Measurements from ENCODE around the gene NAV3.

NAV3 gene

DNA sequence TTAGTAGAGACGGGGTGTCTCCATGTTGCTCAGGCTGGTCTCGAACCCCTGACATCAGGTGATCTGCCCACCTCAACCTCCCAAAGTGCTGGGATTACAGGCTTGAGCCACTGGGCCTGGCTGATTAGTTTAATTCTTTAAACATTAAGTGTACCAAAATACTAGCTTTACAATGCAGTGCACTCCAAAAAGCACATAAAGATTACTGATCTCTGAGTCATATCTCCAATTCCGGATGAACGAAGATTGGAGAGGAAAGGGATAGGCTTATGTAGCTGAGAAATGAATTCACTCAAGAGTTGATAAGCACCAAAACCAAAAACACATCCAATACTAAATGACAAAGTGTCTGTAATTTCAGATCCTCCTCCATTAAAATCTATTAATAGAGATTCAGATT lies 15.1 kb downstream of the NAV3 start:
- H3K9ac ChIP-seq (ENCODE audit: low read length), result no peak overlapping the region
- no peaks in the 10 kb centered on the region for H3K36me3 ChIP-seq (ENCODE audit: insufficient read depth, low read length)
- H3K4me3 ChIP-seq (ENCODE audit: low read depth in 1 of 2, low read length in 2 of 2), result no peak overlapping the region
- H3K27ac ChIP-seq (ENCODE audit: low read depth, low read length), result no peak overlapping the region
- no peaks in the 10 kb centered on the region for H3K9me3 ChIP-seq (ENCODE audit: low read length)
- no peaks in the 10 kb centered on the region for H3K27me3 ChIP-seq (ENCODE audit: control insufficient read depth in 1 of 2, insufficient read depth in 2 of 2, low read length in 2 of 2)
- peaks cover 10% of the 10 kb centered on the region for H3K4me1 ChIP-seq (ENCODE audit: insufficient read depth, low read length)

DNA sequence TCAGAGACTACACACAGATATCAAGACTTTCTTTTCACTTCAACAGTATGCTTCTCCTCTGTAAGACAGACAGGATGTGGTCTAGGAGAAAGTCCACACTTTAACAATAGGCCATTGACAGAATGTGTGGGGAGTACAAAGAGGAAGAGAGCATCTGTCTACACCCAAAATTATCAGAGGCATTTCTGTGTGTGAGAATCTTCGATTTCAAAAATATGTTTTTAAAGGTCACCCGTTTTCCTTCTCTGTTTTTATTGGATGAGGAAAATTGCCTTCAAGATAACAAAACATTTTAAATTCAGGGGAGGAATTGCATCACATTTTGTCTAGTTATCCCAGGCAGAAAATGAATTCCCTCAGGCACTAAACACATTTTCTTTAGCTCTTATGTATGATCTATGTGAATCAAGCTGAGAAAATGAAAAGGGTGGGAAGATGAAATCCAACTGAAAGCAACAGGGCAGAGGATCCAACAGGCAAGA lies 16.4 kb downstream of the NAV3 start:
- no peak overlapping the region for H3K4me3 ChIP-seq (ENCODE audit: low read depth in 1 of 2, low read length in 2 of 2)
- no peaks in the 10 kb centered on the region for H3K9me3 ChIP-seq (ENCODE audit: low read length)
- H3K27me3 ChIP-seq (ENCODE audit: control insufficient read depth in 1 of 2, insufficient read depth in 2 of 2, low read length in 2 of 2), result no peaks in the 10 kb centered on the region
- no peak overlapping the region for H3K27ac ChIP-seq (ENCODE audit: low read depth, low read length)
- H3K4me1 ChIP-seq (ENCODE audit: insufficient read depth, low read length), result peaks cover 10% of the 10 kb centered on the region
- H3K9ac ChIP-seq (ENCODE audit: low read length), result no peak overlapping the region
- H3K36me3 ChIP-seq (ENCODE audit: insufficient read depth, low read length), result no peaks in the 10 kb centered on the region

DNA sequence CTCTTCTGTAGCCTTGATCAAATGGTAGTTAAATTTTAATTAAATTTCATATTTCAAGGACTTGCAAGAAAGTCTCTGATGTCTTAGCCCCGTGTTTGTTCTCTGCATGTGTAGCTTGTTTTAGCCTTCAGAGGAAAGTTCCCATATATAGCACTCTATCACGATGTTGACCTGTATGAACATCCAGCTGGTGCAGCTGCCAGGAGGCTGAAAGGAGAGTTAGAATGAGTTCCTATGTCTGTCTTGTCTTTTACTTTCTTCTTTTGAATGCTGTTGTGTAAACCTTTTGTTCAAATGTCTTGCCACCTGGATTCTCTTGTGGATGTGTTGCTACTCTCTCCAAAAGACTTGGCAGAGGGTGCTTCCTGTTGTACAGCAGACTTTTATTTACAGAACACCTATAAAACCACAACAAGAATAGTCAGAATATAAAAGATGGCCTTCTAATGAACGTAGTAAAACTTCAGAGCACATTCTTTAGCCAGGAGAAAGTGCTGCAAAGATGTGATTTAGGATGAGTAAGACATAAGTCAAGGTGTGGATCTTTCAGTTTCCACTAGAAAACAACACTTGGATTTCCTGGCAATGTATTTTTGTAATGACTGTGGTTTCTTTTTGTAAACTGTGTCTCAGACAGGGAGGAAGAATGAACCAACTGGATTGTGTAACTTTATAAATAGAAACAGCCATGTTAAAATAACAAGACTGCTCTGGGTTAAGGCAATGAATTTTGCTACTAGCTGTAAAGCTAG lies 17.2 kb downstream of the NAV3 start:
- no peak overlapping the region for H3K4me3 ChIP-seq (ENCODE audit: low read depth in 1 of 2, low read length in 2 of 2)
- H3K27ac ChIP-seq (ENCODE audit: low read depth, low read length), result no peak overlapping the region

DNA sequence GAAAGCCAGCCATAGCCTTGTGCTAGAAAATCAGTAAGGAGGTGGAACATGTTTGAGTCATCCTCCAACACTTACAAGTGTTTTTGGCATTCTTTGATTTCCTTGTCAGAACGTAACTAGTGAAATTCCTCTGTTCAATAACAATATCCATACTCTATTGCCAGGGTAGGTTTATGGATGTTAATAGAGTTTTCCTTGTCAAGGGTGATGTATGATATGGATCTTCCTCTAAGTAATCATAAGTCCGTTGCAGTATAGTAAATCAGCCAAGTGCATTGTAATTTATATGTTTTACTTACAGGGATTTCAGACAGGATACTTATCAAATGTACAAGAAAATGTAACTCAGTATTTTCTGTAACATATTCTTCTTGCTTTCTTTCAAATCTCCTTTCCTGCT lies 19.4 kb downstream of the NAV3 start:
- Histone ChIP-seq H3K36me3 (ENCODE audit: insufficient read depth, low read length) (no peaks in the 10 kb centered on the region), H3K27ac (ENCODE audit: low read depth, low read length) (no peak overlapping the region), H3K9me3 (ENCODE audit: low read length) (no peaks in the 10 kb centered on the region), H3K9ac (ENCODE audit: low read length) (no peak overlapping the region), H3K4me3 (ENCODE audit: low read depth in 1 of 2, low read length in 2 of 2) (no peak overlapping the region), H3K4me1 (ENCODE audit: insufficient read depth, low read length) (peaks cover 10% of the 10 kb centered on the region), H3K27me3 (ENCODE audit: control insufficient read depth in 1 of 2, insufficient read depth in 2 of 2, low read length in 2 of 2) (no peaks in the 10 kb centered on the region)

More for the DNA sequence above, 17.2 kb downstream of the NAV3 start:
- Histone ChIP-seq H3K9ac (ENCODE audit: low read length) (no peak overlapping the region), H3K36me3 (ENCODE audit: insufficient read depth, low read length) (no peaks in the 10 kb centered on the region), H3K9me3 (ENCODE audit: low read length) (no peaks in the 10 kb centered on the region), H3K4me1 (ENCODE audit: insufficient read depth, low read length) (peaks cover 10% of the 10 kb centered on the region), H3K27me3 (ENCODE audit: control insufficient read depth in 1 of 2, insufficient read depth in 2 of 2, low read length in 2 of 2) (no peaks in the 10 kb centered on the region)

DNA sequence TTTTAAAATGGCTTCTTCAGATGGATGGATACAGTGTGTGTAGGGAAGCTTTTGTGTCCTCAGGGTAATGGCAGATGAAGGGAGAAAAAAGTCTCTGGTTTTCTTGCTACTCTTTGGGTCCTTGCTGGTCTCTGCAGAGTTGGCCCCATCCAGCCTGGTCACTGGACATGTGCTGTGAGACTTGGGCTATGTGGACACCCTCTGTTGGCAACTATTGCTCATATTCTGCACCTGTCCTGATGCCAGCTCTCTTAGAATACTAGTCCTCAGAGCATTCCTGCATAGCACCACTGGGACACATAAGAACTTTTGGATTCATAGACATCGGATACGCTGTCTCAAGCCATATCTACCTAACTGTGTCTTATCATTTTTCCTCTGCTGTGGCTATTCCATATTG lies 20.0 kb downstream of the NAV3 start:
- Histone ChIP-seq H3K4me3 (ENCODE audit: low read depth in 1 of 2, low read length in 2 of 2) (no peak overlapping the region), H3K27me3 (ENCODE audit: control insufficient read depth in 1 of 2, insufficient read depth in 2 of 2, low read length in 2 of 2) (no peaks in the 10 kb centered on the region), H3K36me3 (ENCODE audit: insufficient read depth, low read length) (no peaks in the 10 kb centered on the region), H3K4me1 (ENCODE audit: insufficient read depth, low read length) (peaks cover 10% of the 10 kb centered on the region), H3K9ac (ENCODE audit: low read length) (no peak overlapping the region), H3K9me3 (ENCODE audit: low read length) (no peaks in the 10 kb centered on the region), H3K27ac (ENCODE audit: low read depth, low read length) (no peak overlapping the region)

DNA sequence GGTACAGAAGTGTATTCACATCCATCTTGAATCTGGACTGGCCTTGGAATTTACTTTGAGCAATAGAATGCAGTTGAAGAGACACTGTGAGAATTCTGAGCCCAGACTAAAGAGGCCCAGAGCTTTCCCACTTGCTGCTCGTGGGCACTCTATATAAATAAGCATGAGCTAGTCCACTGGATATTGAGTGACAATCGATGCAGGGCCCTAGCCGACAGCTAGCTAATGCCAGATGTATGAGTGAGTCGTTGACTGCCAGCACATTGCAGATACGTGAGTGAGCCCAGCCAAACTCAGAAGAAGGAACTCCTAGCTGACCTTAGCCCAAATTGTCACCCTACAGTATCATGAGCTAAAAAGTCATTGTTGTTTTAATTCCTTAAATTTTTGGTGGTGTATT lies 24.9 kb downstream of the NAV3 start:
- no peaks in the 10 kb centered on the region for H3K4me1 ChIP-seq (ENCODE audit: insufficient read depth, low read length)
- no peak overlapping the region for H3K9ac ChIP-seq (ENCODE audit: low read length)
- H3K4me3 ChIP-seq (ENCODE audit: low read depth in 1 of 2, low read length in 2 of 2), result no peak overlapping the region
- H3K27ac ChIP-seq (ENCODE audit: low read depth, low read length), result no peak overlapping the region
- no peaks in the 10 kb centered on the region for H3K36me3 ChIP-seq (ENCODE audit: insufficient read depth, low read length)
- H3K9me3 ChIP-seq (ENCODE audit: low read length), result no peaks in the 10 kb centered on the region
- no peaks in the 10 kb centered on the region for H3K27me3 ChIP-seq (ENCODE audit: control insufficient read depth in 1 of 2, insufficient read depth in 2 of 2, low read length in 2 of 2)

DNA sequence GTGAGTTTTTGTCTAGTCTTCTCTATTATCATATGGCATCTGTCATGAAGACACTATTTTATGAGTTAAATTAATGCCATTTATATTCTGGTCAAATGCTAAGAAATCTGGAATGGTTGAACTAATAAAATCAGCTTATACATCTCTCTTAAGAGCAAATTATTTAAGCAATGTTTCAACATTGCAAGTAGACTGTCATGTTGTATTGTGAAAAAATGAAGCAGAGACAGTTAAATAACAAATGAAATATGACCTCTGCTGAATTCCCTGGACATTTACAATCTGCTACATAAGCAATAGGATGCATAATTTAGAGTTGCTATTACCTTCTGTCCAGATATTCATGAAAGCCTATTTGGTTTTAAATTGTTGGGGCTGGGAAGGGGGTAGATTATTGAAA lies 30.6 kb downstream of the NAV3 start:
- Histone ChIP-seq H3K9ac (ENCODE audit: low read length) (no peak overlapping the region), H3K27me3 (ENCODE audit: control insufficient read depth in 1 of 2, insufficient read depth in 2 of 2, low read length in 2 of 2) (no peaks in the 10 kb centered on the region), H3K4me1 (ENCODE audit: insufficient read depth, low read length) (no peaks in the 10 kb centered on the region), H3K27ac (ENCODE audit: low read depth, low read length) (no peak overlapping the region), H3K36me3 (ENCODE audit: insufficient read depth, low read length) (no peaks in the 10 kb centered on the region), H3K9me3 (ENCODE audit: low read length) (no peaks in the 10 kb centered on the region), H3K4me3 (ENCODE audit: low read depth in 1 of 2, low read length in 2 of 2) (no peak overlapping the region)

DNA sequence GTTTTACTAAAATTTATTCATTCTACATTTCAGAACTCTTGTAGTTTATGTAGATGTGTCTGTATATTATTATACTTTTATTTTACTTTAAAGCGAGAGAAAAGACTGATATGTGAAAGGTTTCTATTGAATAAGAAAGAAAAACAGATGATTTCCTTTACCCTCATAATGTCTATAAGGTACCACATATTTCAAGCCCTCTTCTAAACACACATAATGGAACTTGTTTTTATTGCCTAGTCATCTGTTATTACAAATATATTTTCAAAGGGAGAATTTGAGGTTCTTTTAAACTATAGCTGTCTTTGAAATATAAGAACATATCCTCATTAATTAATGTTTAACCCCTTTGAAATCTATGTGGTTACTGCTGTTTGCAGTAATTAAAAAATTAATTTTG lies 34.5 kb downstream of the NAV3 start:
- Histone ChIP-seq H3K4me3 (ENCODE audit: low read depth in 1 of 2, low read length in 2 of 2) (no peak overlapping the region), H3K4me1 (ENCODE audit: insufficient read depth, low read length) (no peaks in the 10 kb centered on the region), H3K9ac (ENCODE audit: low read length) (no peak overlapping the region), H3K9me3 (ENCODE audit: low read length) (no peaks in the 10 kb centered on the region), H3K36me3 (ENCODE audit: insufficient read depth, low read length) (no peaks in the 10 kb centered on the region), H3K27ac (ENCODE audit: low read depth, low read length) (no peak overlapping the region), H3K27me3 (ENCODE audit: control insufficient read depth in 1 of 2, insufficient read depth in 2 of 2, low read length in 2 of 2) (no peaks in the 10 kb centered on the region)

DNA sequence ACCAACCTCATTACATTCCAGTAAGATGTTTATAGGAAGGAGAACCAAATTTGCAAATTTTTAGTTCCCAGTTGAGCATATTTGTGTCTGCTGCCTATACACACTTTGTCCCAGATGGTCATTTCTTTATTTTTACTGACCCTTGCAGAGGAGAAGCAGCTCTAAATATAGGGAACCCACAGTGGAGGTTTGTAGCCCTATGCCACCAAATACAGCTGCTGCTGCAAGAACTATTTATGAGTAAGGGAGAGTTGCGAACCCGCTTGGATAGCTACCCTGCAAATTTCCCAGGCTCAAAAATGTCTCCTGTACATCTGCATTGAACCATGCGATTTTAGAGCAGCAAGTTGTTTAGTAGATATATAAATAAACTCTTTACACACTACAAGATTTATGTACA lies 48.2 kb downstream of the NAV3 start:
- Histone ChIP-seq H3K27ac (ENCODE audit: low read depth, low read length) (no peak overlapping the region), H3K4me1 (ENCODE audit: insufficient read depth, low read length) (no peaks in the 10 kb centered on the region), H3K4me3 (ENCODE audit: low read depth in 1 of 2, low read length in 2 of 2) (no peak overlapping the region), H3K9ac (ENCODE audit: low read length) (no peak overlapping the region), H3K36me3 (ENCODE audit: insufficient read depth, low read length) (no peaks in the 10 kb centered on the region), H3K27me3 (ENCODE audit: control insufficient read depth in 1 of 2, insufficient read depth in 2 of 2, low read length in 2 of 2) (no peaks in the 10 kb centered on the region), H3K9me3 (ENCODE audit: low read length) (no peaks in the 10 kb centered on the region)

DNA sequence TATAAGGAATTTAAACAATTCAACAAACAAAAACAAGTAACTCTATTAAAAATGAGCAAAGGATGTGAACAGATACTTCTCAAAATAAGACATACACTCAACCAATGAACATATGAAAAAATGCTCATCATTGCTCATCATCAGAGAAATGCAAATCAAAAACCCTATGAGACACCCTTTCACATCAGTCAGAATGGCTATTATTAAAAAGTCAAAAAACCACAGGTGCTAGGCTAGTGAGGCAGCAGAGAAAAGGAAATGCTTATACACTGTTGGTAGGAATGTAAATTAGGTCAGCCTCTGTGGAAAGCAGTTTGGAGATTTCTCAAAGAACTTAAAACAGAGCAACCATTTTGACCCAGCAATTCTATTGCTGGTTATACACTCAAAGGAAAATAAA lies 52.0 kb downstream of the NAV3 start:
- Histone ChIP-seq H3K4me1 (ENCODE audit: insufficient read depth, low read length) (no peaks in the 10 kb centered on the region), H3K27ac (ENCODE audit: low read depth, low read length) (no peak overlapping the region), H3K4me3 (ENCODE audit: low read depth in 1 of 2, low read length in 2 of 2) (no peak overlapping the region), H3K9ac (ENCODE audit: low read length) (no peak overlapping the region), H3K27me3 (ENCODE audit: control insufficient read depth in 1 of 2, insufficient read depth in 2 of 2, low read length in 2 of 2) (no peaks in the 10 kb centered on the region), H3K36me3 (ENCODE audit: insufficient read depth, low read length) (no peaks in the 10 kb centered on the region), H3K9me3 (ENCODE audit: low read length) (no peaks in the 10 kb centered on the region)

DNA sequence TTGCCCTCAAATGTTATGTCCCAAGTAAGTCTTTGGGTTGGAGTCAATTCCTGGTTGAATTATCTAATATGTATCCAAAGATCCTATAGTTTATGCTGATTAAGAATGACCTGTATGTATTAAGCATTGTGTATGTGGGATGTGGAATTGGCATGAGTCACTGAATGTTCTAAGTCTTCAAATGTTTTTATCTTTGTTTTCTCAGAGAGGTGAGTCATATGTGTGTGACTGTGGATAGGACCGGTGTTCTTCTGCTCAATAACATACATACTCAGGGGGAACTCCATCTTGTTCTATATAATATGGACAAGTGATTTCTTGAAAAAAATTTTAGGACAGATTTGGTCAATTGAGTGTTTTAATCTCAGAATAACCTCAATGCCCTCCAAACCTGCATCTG lies 57.9 kb downstream of the NAV3 start:
- no peak overlapping the region for H3K4me3 ChIP-seq (ENCODE audit: low read depth in 1 of 2, low read length in 2 of 2)
- H3K36me3 ChIP-seq (ENCODE audit: insufficient read depth, low read length), result no peaks in the 10 kb centered on the region
- no peaks in the 10 kb centered on the region for H3K9me3 ChIP-seq (ENCODE audit: low read length)
- no peaks in the 10 kb centered on the region for H3K4me1 ChIP-seq (ENCODE audit: insufficient read depth, low read length)
- no peak overlapping the region for H3K9ac ChIP-seq (ENCODE audit: low read length)
- H3K27ac ChIP-seq (ENCODE audit: low read depth, low read length), result no peak overlapping the region
- H3K27me3 ChIP-seq (ENCODE audit: control insufficient read depth in 1 of 2, insufficient read depth in 2 of 2, low read length in 2 of 2), result no peaks in the 10 kb centered on the region

DNA sequence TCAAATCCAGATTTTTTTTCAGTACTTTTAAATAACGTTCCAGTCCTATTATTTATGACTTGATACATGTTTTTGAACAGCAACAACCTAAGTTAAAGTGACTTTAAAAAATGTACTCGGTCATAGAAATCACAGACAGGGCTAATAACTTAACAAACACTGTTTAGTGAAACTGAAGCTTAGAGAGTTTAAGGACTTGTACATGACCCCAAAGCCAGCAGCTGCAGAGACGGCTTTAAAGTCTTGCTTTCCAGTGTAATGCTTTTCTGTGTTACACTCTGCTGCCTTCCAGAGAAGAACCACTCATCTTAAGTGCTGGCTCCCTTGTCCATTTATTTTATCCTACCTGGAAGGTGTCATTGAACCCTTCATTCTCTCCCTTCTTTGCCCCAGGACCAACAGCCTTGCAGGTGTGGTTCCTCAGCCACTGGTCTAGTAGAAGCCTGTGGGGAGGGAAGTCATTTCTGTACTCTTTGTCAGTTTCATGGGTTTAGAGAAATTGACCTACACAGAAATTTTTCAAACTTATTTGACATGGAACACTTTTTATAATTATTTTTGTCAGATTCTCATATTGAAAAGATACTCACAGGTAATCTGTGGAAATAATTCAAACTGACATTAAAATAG lies 60.9 kb downstream of the NAV3 start:
- Histone ChIP-seq H3K9me3 (ENCODE audit: low read length) (no peaks in the 10 kb centered on the region), H3K27ac (ENCODE audit: low read depth, low read length) (no peak overlapping the region), H3K4me3 (ENCODE audit: low read depth in 1 of 2, low read length in 2 of 2) (no peak overlapping the region), H3K36me3 (ENCODE audit: insufficient read depth, low read length) (no peaks in the 10 kb centered on the region), H3K4me1 (ENCODE audit: insufficient read depth, low read length) (no peaks in the 10 kb centered on the region), H3K27me3 (ENCODE audit: control insufficient read depth in 1 of 2, insufficient read depth in 2 of 2, low read length in 2 of 2) (no peaks in the 10 kb centered on the region), H3K9ac (ENCODE audit: low read length) (no peak overlapping the region)
